ENCODE results near the gene MPO. TPM values are rescaled to one million over a fixed set of nuclear protein-coding genes. Genes with fewer than 3 reads are reported as not detected.

The MPO gene
- total and polyA plus RNA-seq, 2 of the 8 experiments (the other 6 are each of a cell fraction or from before 2014, with no cell fraction given), result 0.06 to 0.74 TPM

DNA sequence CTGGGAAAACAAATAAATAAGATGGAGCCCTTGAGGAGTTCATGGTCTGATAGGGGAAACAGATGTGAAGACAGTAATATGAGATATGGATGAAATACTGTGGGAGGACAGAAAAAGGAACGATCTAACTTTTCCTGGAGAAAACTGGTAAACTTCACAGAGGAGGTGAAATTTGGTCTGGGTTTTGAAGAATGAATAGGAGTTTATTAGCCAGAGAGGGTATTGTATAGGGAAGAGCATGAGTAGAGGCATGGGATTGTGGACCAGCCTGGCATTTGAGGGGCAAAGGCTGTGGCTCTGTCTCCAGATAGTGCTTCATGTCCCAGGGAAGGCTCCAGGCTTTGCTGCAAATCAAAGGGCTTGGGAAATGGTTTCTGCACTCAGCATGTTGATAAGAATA is 40.7 kb downstream of the MPO start:
- no peaks in the 10 kb centered on the region for H3K79me2 ChIP-seq (ENCODE audit: control insufficient read depth in 1 of 2, insufficient read depth in 2 of 2, low read length in 2 of 2)
- H4K8ac ChIP-seq (ENCODE audit: extremely low read depth, insufficient read depth, low read length), result no peak overlapping the region
- no peak overlapping the region for H3K27ac ChIP-seq (ENCODE audit: low read depth, low read length)
- H3K79me1 ChIP-seq (ENCODE audit: low read depth, low read length), result no peaks in the 10 kb centered on the region
- H2AFZ ChIP-seq (ENCODE audit: low read length), result no peak overlapping the region
- TF ChIP-seq JUND (IDR thresholded peaks at IDR 0.05; ENCODE audit: low read length) (no peak), SP4 (IDR thresholded peaks at IDR 0.05; ENCODE audit: low read length) (no peak), KDM1A (IDR thresholded peaks at IDR 0.05; ENCODE audit: borderline replicate concordance, low read length) (no peak)
- no peak overlapping the region for H3K23ac ChIP-seq (ENCODE audit: insufficient read length)
- WGBS, 2 experiments (ENCODE audit: extremely low coverage in 1 of 2, insufficient coverage in 1 of 2, insufficient read length in 1 of 2, insufficient replicate concordance in 2 of 2, low coverage in 1 of 2, low lambda C conversion rate in 2 of 2, missing lambda C conversion rate in 1 of 2), result 90% methylated on average over 1 of the region's 1 CpG; no CpG with 5 or more reads in 1 of the 2 experiments
- no peak overlapping the region for H2BK120ac ChIP-seq (replicated peaks; ENCODE audit: low read depth, low read length)
- H3K4ac ChIP-seq (replicated peaks; ENCODE audit: insufficient read length, low read depth, low read length), result no peak overlapping the region
- no peaks in the 10 kb centered on the region for H4K20me1 ChIP-seq (replicated peaks in 1 of 2; ENCODE audit: control insufficient read depth in 1 of 2, insufficient read depth in 2 of 2, low read length in 2 of 2)
- no peak overlapping the region for H2BK15ac ChIP-seq (ENCODE audit: low read length)
- no peak overlapping the region for H3K18ac ChIP-seq (ENCODE audit: extremely low read depth, low read length)
- H3K4me3 ChIP-seq (ENCODE audit: extremely low read depth in 1 of 4, insufficient read depth in 2 of 4, low read depth in 3 of 4, low read length in 4 of 4), result no peak overlapping the region
- H4K5ac ChIP-seq (ENCODE audit: insufficient read length, low read depth, low read length), result no peak overlapping the region
- H4K91ac ChIP-seq (replicated peaks; ENCODE audit: insufficient read length, low read length), result no peak overlapping the region
- FAIRE-seq (no peak), DNase-seq (ENCODE audit: low read depth in 1 of 2, low spot score in 2 of 2) (no peak)
- ChIA-PET POLR2A (ENCODE audit: partially characterized antibody) (no interaction called here), CTCF (ENCODE audit: partially characterized antibody) (interaction anchor here (4.5 kb wide), 1 partner anchor 9 kb away, joined by 50 read pairs; no protein-coding TSS in a partner anchor)
- H2BK12ac ChIP-seq (ENCODE audit: low read depth, low read length), result no peak overlapping the region
- H3K4me1 ChIP-seq (replicated peaks in 1 of 4; ENCODE audit: control insufficient read depth in 3 of 4, insufficient read depth in 4 of 4, low read length in 3 of 4), result peaks cover 0 to 7% (median 0%) of the 10 kb centered on the region in 4 experiments; a peak in 3 of 7 replicates
- no peak overlapping the region for H3K9ac ChIP-seq (replicated peaks in 1 of 4; ENCODE audit: extremely low read depth in 1 of 4, low read depth in 3 of 4, low read length in 3 of 4)
- no peak overlapping the region for H3K4me2 ChIP-seq (ENCODE audit: insufficient read depth in 1 of 2, low read depth in 2 of 2, low read length in 2 of 2)
- no peak overlapping the region for H2BK20ac ChIP-seq (ENCODE audit: low read length)
- no peak overlapping the region for H2BK5ac ChIP-seq (ENCODE audit: low read depth, low read length)
- no peaks in the 10 kb centered on the region for H3K23me2 ChIP-seq (ENCODE audit: low read depth, low read length)
- no peaks in the 10 kb centered on the region for H3K9me3 ChIP-seq (ENCODE audit: insufficient read depth in 2 of 2, low read depth in 1 of 2, low read length in 1 of 2)
- no peaks in the 10 kb centered on the region for H3K36me3 ChIP-seq (ENCODE audit: control insufficient read depth in 2 of 4, insufficient read depth in 4 of 4, low read length in 3 of 4)
- no peak overlapping the region for H3K56ac ChIP-seq (replicated peaks; ENCODE audit: insufficient read length, low read depth, low read length)
- no peak overlapping the region for H2AK5ac ChIP-seq (ENCODE audit: low read depth, low read length)
- no peak overlapping the region for H3K14ac ChIP-seq (ENCODE audit: insufficient read length)
- H3K27me3 ChIP-seq (replicated peaks in 1 of 4; ENCODE audit: control insufficient read depth in 3 of 4, extremely low read depth in 1 of 4, insufficient read depth in 3 of 4, low read length in 3 of 4), result peaks cover 0 to 9% (median 5%) of the 10 kb centered on the region in 4 experiments; a peak in 4 of 7 replicates
